22Rv1 (cell line): ENCODE measurements around the gene CNNM2.
"Not testable (repeated sequence)": the region's sequence is repeated elsewhere in the genome, so short reads cannot be mapped to it uniquely, and the experiment has no call there.

Experiments
- H3K27ac ChIP-seq: fragments of 450-650 bp; 2 replicates; pipeline ENCODE4 v1.5.1; 2017
- CTCF ChIP-seq: fragments of 450-650 bp; IDR thresholded peaks from 2 replicates; pipeline ENCODE4 v1.5.1; 2017; ENCODE audit warnings: mild to moderate bottlenecking
- ZFX ChIP-seq: fragments of 450-650 bp; IDR thresholded peaks from 2 replicates; pipeline ENCODE4 v1.6.1; 2017; ENCODE audit warnings: antibody characterized with exemption, borderline replicate concordance

CNNM2 gene

GRCh38 chr10:102951316-102951715, 33.2 kb downstream of the CNNM2 start:
- TF ChIP-seq ZFX, result no peak
- no peak for TF ChIP-seq CTCF
- no peak overlapping the region for H3K27ac ChIP-seq

- TF ChIP-seq ZFX, result no peak
- no peak for TF ChIP-seq CTCF
- no peak overlapping the region for H3K27ac ChIP-seq
Observed at GRCh38 chr10:102959360-102959759, 41.3 kb downstream of the CNNM2 start.

- no peak overlapping the region for H3K27ac ChIP-seq
- TF ChIP-seq CTCF (no peak), ZFX (no peak)
Observed at GRCh38 chr10:102960157-102960556, 42.1 kb downstream of the CNNM2 start.

GRCh38 chr10:102962267-102962666, 44.2 kb downstream of the CNNM2 start:
- no peak for TF ChIP-seq ZFX
- TF ChIP-seq CTCF, result no peak
- no peak overlapping the region for H3K27ac ChIP-seq

- TF ChIP-seq ZFX, result no peak
- no peak for TF ChIP-seq CTCF
Observed at GRCh38 chr10:102962951-102963755, 45.1 kb downstream of the CNNM2 start.

GRCh38 chr10:102963756-102964025, 45.6 kb downstream of the CNNM2 start:
- TF ChIP-seq CTCF, result no peak
- TF ChIP-seq ZFX, result no peak
- no peak overlapping the region for H3K27ac ChIP-seq

More at GRCh38 chr10:102962951-102963755, 45.1 kb downstream of the CNNM2 start:
- no peak overlapping the region for H3K27ac ChIP-seq

- not testable (repeated sequence) for H3K27ac ChIP-seq
Observed at GRCh38 chr10:102964064-102964463, 46.0 kb downstream of the CNNM2 start.

GRCh38 chr10:102964713-102965112, 46.6 kb downstream of the CNNM2 start:
- no peak overlapping the region for H3K27ac ChIP-seq
- TF ChIP-seq CTCF (no peak), ZFX (no peak)
